KBM-7 (cell line): ENCODE data around the gene CENPH.
"Not testable (repeated sequence)": the region's sequence is repeated elsewhere in the genome, so short reads cannot be mapped to it uniquely, and the experiment has no call there.

Experiments used
- DNase-seq: peaks from one replicate; pipeline ENCODE4 v3.0.0-alpha.2; 2015
- in situ Hi-C: fragments of 300-500 bp; cut with MboI; formaldehyde crosslinking; loops from 2 replicates; pipeline ENCODE4 v1.14.3; 2020; ENCODE audit warnings: low sequenced_read_pairs, low pct_unique_long_range_greater_than_20kb, mixed read lengths

The CENPH gene

DNA sequence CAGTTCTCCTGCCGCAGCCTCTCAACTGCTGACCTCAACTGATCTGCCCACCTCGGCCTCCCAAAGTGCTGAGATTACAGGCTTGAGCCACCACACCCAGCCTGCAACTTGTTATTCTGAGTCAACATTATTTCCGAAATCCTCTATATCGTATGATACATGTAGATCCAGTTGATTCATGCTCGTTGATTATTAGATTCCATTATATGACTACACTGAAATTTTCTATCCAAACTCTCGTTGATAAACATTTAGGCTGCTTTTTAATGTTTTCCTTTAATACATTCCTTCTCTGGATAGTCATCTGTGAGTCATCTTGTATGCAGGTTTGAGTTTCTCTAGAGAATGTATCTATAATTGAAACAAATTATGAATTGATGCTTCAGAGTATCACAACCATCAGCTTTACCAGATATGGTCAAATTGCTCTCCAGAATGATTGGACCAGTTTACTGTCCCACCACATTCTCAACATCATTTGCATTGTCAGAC lies 49.4 kb downstream of the CENPH start:
- no peak for DNase-seq
- in situ Hi-C loops, result no loop called here

DNA sequence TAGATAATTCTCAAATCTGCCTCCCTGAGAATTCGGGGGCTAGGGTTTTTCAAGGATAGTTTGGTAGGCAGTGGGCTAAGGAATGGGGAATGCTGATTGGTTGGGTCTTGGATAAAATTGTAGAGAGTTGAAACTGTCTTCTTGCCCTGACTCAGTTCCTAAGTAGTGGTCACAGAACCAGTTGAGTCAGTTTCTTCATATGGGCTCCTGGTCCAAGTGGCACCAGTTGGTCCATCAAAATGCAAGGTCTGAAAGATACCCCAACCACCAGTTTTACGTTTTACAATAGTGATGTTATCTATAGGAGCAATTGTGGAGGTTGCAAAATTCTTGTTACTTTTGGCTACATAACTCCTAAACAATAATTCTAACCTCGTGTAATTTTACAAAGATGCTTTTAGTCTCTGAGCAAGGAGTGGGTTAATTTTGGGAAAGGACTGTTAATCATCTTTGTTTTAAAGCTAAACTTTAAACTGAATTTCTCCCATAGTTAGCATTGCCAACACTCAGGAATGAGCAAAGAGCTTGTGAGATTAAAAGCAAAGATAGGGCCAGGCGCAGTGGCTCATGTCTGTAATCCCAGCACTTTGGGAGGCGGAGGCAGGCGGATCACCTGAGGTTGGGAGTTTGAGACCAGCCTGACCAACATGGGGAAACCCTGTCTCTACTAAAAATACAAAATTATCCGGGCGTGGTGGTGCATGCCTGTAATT lies 53.0 kb downstream of the CENPH start:
- in situ Hi-C loops, result no loop called here

DNA sequence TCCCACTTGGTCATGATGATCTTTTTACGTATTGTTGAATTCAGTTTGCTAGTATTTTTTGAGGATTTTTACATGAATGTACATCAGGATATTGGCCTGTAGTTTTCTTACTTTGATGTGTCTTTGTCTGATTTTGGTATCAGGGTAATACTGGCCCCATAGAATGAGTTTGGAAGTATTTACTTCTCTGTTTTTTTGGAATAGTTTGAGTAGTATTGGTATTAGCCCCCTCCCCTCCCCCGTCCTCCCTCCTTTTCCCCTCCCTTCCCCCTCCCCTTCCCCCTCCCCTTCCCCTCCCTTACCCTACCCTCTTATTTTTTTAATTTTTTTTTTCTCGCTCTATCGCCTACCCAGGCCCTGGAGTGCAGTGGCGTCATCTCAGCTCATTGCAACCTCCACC lies 55.6 kb downstream of the CENPH start:
- no peak for DNase-seq

More for the DNA sequence above, 53.0 kb downstream of the CENPH start:
- DNase-seq, result no peak

DNA sequence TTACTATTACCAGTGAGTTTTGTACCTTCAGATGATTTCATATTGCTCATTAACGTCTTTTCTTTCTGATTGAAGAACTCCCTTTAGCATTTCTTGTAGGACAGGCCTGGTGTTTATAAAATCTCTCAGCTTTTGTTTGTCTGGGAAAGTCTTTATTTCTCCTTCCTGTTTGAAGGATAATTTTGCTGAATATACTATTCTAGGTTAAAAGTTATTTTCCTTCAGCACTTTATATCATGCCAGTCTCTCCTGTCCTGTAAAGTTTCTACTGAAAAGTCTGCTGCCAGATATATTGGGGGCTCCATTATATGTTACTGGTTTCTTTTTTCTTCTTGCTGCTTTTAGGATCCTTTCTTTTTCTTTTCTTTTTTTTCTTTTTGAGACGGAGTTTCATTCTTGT lies 58.6 kb downstream of the CENPH start:
- in situ Hi-C loops, result no loop called here
- DNase-seq, result no peak

More for the DNA sequence above, 55.6 kb downstream of the CENPH start:
- in situ Hi-C loops, result no loop called here

DNA sequence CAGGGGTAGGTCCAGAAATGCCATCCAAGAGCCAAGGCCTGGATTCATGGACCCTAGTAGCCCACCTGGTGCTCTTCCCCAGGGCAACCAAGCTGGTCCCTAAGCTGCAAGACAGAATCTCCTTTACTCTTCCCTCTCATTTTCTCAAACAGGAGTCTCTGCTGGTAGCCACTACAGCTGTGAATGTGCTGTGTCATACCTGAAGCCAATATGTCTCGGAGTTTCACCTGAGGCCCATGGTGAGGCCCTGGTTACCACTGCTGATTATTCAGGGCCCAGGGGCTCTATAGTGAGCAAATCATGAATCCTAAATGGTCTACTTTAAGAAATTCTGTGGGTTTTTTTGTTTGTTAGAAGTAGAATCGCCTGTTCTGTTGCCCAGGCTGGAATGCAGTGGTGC lies 61.2 kb downstream of the CENPH start:
- no peak for DNase-seq
- in situ Hi-C loops, result no loop called here

DNA sequence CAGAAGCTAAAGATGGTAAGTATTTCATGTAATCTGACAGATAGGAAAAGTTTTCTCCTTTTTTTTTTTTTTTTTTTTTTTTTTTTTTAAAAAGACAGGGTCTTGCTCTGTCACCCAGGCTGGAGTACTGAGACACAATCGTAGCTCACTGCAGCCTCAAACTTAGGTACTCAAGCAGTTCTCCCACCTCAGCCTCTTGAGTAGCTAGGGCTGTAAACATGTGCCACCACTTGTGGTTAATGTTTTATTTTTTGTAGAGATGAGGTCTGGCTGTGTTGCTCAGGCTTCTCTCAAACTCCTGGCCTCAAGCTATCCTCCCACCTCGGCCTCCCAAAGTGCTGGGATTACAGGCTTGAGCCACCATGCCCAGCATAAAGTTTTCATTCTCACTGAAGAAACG lies 63.1 kb downstream of the CENPH start:
- in situ Hi-C loops, result no loop called here
- DNase-seq, result no peak

DNA sequence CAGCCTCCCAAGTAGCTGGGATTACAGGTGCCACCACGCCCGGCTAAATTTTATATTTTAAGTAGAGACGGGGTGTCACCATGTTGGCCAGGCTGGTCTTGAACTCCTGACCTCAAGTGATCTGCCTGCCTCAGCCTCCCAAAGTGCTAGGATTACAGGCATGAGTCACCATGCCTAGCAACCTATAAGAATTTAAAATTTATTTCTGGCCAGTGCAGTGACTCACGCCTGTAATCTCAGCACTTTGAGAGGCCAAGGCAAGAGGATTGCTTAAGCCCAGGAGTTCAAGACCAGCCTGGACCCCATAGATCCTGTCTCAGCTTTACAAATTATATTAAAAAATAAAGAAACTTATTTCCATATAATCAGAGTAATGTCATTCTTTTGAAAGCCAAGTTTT lies 66.6 kb downstream of the CENPH start:
- in situ Hi-C loops, DNase-seq: not testable (repeated sequence)

DNA sequence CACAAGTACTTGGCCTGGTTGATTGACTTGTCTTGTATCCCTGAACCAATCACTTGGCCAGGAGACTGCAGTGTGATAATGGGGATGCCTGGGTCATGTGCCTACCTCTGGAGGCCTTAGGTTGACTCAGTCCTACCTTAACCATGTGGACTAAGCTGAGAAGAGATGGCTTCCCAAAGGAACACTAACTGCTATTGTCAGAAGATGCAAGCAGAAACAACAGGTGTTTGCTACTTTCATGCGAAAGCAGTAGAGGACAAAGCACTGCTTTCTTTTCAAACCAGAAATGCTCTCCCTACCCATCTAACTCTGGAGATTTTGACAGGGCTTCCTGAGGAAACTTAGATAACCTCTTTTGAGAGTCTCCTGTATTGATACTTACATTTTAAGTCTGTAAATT lies 68.2 kb downstream of the CENPH start:
- no peak for DNase-seq
- in situ Hi-C loops, result no loop called here
